Stomach smooth muscle (tissue), 2 donors: ENCODE results near the gene PADI3.

ENCODE experiments used
- H3K27ac ChIP-seq: one replicate; pipeline ENCODE4 v1.7.0; 2013; ENCODE audit warnings: mild to moderate bottlenecking, low read length, inconsistent platforms
- H3K27me3 ChIP-seq, 2 donors: one replicate each; pipeline ENCODE4 v1.7.0; 2013; ENCODE audit warnings: low read length in 2 of 2; ENCODE audit not compliant: insufficient read depth in 2 of 2, control insufficient read depth in 1 of 2
- H3K36me3 ChIP-seq, 2 donors: one replicate each; pipeline ENCODE4 v1.7.0; 2013; ENCODE audit warnings: low read length in 2 of 2; ENCODE audit not compliant: control insufficient read depth in 2 of 2, insufficient read depth in 2 of 2
- H3K4me1 ChIP-seq: one replicate; pipeline ENCODE4 v1.7.0; 2013; ENCODE audit warnings: low read length; ENCODE audit not compliant: control insufficient read depth, insufficient read depth
- H3K4me3 ChIP-seq, 2 donors: one replicate each; pipeline ENCODE4 v1.7.0; 2013; ENCODE audit warnings: low read length in 2 of 2
- H3K9ac ChIP-seq, 2 donors: one replicate each; pipeline ENCODE4 v1.7.0; 2013; ENCODE audit warnings: low read length in 2 of 2, mild to moderate bottlenecking in 1 of 2
- H3K9me3 ChIP-seq, 2 donors: one replicate each; pipeline ENCODE4 v1.7.0; 2013; ENCODE audit warnings: low read length in 2 of 2; ENCODE audit not compliant: control insufficient read depth in 2 of 2
- donor health status: healthy.
- donor health status: Pancreatic carcinoma.

The PADI3 gene

GRCh38 chr1:17258116-17258757 is 9.3 kb downstream of the PADI3 start:
- Histone ChIP-seq H3K36me3 (no peaks in the 10 kb centered on the region), H3K27me3 (peaks cover 7 to 17% of the 10 kb centered on the region in 2 donors), H3K9ac (no peak overlapping the region), H3K9me3 (peaks cover 2% of the 10 kb centered on the region in 2 donors), H3K4me3 (no peak overlapping the region), H3K27ac (no peak overlapping the region), H3K4me1 (no peaks in the 10 kb centered on the region)

GRCh38 chr1:17258758-17259130 is 9.8 kb downstream of the PADI3 start:
- Histone ChIP-seq H3K9me3 (peaks cover 2 to 3% of the 10 kb centered on the region in 2 donors), H3K9ac (no peak overlapping the region), H3K27ac (no peak overlapping the region), H3K36me3 (no peaks in the 10 kb centered on the region), H3K27me3 (peaks cover 7 to 17% of the 10 kb centered on the region in 2 donors), H3K4me3 (no peak overlapping the region), H3K4me1 (no peaks in the 10 kb centered on the region)

GRCh38 chr1:17259233-17259873 is 10.5 kb downstream of the PADI3 start:
- H3K27me3 ChIP-seq = peaks cover 7 to 15% of the 10 kb centered on the region in 2 donors
- no peaks in the 10 kb centered on the region for H3K36me3 ChIP-seq
- H3K4me1 ChIP-seq = no peaks in the 10 kb centered on the region
- no peak overlapping the region for H3K27ac ChIP-seq
- H3K4me3 ChIP-seq = no peak overlapping the region
- no peak overlapping the region for H3K9ac ChIP-seq
- peaks cover 2 to 3% of the 10 kb centered on the region in 2 donors for H3K9me3 ChIP-seq

GRCh38 chr1:17260264-17260663 is 11.4 kb downstream of the PADI3 start:
- H3K4me1 ChIP-seq = no peaks in the 10 kb centered on the region
- H3K9me3 ChIP-seq = peaks cover 2 to 3% of the 10 kb centered on the region in 2 donors
- H3K27ac ChIP-seq = no peak overlapping the region
- H3K9ac ChIP-seq = no peak overlapping the region
- no peak overlapping the region for H3K4me3 ChIP-seq
- peaks cover 7 to 14% of the 10 kb centered on the region in 2 donors for H3K27me3 ChIP-seq
- H3K36me3 ChIP-seq = no peaks in the 10 kb centered on the region

- peaks cover 2 to 3% of the 10 kb centered on the region in 2 donors for H3K9me3 ChIP-seq
- no peak overlapping the region for H3K27ac ChIP-seq
- no peak overlapping the region for H3K9ac ChIP-seq
- no peaks in the 10 kb centered on the region for H3K4me1 ChIP-seq
- H3K4me3 ChIP-seq = no peak overlapping the region
- H3K36me3 ChIP-seq = no peaks in the 10 kb centered on the region
- H3K27me3 ChIP-seq = peaks cover 4 to 12% of the 10 kb centered on the region in 2 donors
Observed at GRCh38 chr1:17260738-17261137, 11.8 kb downstream of the PADI3 start.

- Histone ChIP-seq H3K4me3 (no peak overlapping the region), H3K36me3 (no peaks in the 10 kb centered on the region), H3K9me3 (peaks cover 2 to 3% of the 10 kb centered on the region in 2 donors), H3K9ac (no peak overlapping the region), H3K27me3 (peaks cover 0 to 8% of the 10 kb centered on the region in 2 donors), H3K4me1 (no peaks in the 10 kb centered on the region), H3K27ac (no peak overlapping the region)
Observed at GRCh38 chr1:17263936-17264335, 15.0 kb downstream of the PADI3 start.

GRCh38 chr1:17264470-17264869 is 15.6 kb downstream of the PADI3 start:
- H3K27ac ChIP-seq = no peak overlapping the region
- H3K36me3 ChIP-seq = no peaks in the 10 kb centered on the region
- H3K4me3 ChIP-seq = no peak overlapping the region
- no peak overlapping the region for H3K9ac ChIP-seq
- H3K4me1 ChIP-seq = no peaks in the 10 kb centered on the region
- H3K9me3 ChIP-seq = peaks cover 2 to 3% of the 10 kb centered on the region in 2 donors
- peaks cover 0 to 8% of the 10 kb centered on the region in 2 donors for H3K27me3 ChIP-seq

- H3K9me3 ChIP-seq = peaks cover 2 to 3% of the 10 kb centered on the region in 2 donors
- H3K36me3 ChIP-seq = no peaks in the 10 kb centered on the region
- no peak overlapping the region for H3K9ac ChIP-seq
- H3K4me3 ChIP-seq = no peak overlapping the region
- no peaks in the 10 kb centered on the region for H3K4me1 ChIP-seq
- peaks cover 0 to 8% of the 10 kb centered on the region in 2 donors for H3K27me3 ChIP-seq
- no peak overlapping the region for H3K27ac ChIP-seq
Observed at GRCh38 chr1:17265162-17265561, 16.3 kb downstream of the PADI3 start.

- no peak overlapping the region for H3K27ac ChIP-seq
- H3K4me3 ChIP-seq = no peak overlapping the region
- H3K9me3 ChIP-seq = peaks cover 2 to 3% of the 10 kb centered on the region in 2 donors
Observed at GRCh38 chr1:17265950-17266349, 17.1 kb downstream of the PADI3 start.

GRCh38 chr1:17270891-17271765 is 22.2 kb downstream of the PADI3 start:
- Histone ChIP-seq H3K9ac (no peak overlapping the region), H3K27me3 (peaks cover 0 to 15% of the 10 kb centered on the region in 2 donors), H3K9me3 (no peaks in the 10 kb centered on the region)

More at GRCh38 chr1:17265950-17266349, 17.1 kb downstream of the PADI3 start:
- peaks cover 0 to under 1% of the 10 kb centered on the region in 2 donors for H3K27me3 ChIP-seq
- H3K36me3 ChIP-seq = no peaks in the 10 kb centered on the region
- H3K4me1 ChIP-seq = no peaks in the 10 kb centered on the region
- H3K9ac ChIP-seq = no peak overlapping the region

More at GRCh38 chr1:17270891-17271765, 22.2 kb downstream of the PADI3 start:
- no peaks in the 10 kb centered on the region for H3K36me3 ChIP-seq
- no peak overlapping the region for H3K27ac ChIP-seq
- no peaks in the 10 kb centered on the region for H3K4me1 ChIP-seq
- H3K4me3 ChIP-seq = no peak overlapping the region
